ENCODE measurements around the gene LIMA1.

The LIMA1 gene

DNA sequence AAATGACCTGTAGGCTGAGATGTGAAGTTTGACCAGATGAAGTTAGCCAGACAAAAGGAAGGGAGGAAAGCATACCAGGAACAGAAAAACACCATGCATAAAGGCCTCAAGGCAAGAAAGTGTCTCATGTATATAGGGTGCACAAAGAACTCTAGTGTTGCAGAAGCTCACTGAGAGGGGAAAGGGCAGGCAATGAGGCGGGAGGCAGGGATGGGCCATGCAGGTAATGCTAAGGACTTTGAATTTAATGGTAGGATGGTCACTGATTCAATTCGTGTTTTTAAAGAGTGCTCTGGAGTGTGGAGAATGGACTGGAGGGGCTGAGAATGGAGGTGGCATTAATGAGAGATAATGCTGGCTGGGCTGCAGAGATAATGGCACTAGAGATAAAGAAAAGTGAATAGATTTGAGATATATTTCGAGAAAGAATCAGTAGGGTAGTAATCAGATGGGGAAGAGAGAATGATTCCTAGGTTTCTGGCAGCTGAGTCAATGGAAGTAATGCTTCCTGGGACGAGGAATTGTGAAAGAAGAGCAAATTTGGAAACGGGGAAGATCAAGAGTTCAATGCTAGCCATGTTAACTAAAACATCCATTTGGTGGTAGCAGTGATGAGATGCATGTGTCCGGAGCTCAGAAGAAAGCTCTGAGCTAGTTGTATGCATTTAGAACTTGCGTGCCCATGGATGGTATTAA, 43.1 kb downstream of the LIMA1 start:
- no peaks in the 10 kb centered on the region for H3K4me1 ChIP-seq (ENCODE audit: control insufficient read depth, low read length)
- no peaks in the 10 kb centered on the region for H3K9me3 ChIP-seq (ENCODE audit: control insufficient read depth, insufficient read depth, low read length)
- no peaks in the 10 kb centered on the region for H3K9me2 ChIP-seq (replicated peaks; ENCODE audit: control insufficient read depth, low read length)
- H3K27me3 ChIP-seq (ENCODE audit: control insufficient read depth, low read length): no peaks in the 10 kb centered on the region
- no peak overlapping the region for H3K4me2 ChIP-seq (ENCODE audit: low read length)
- H3K4me3 ChIP-seq (ENCODE audit: low read length): no peak overlapping the region
- no peaks in the 10 kb centered on the region for H3K36me3 ChIP-seq (ENCODE audit: control insufficient read depth, low read length)
- no peaks in the 10 kb centered on the region for H3K79me2 ChIP-seq (ENCODE audit: control insufficient read depth, low read length)
- H3F3A ChIP-seq (ENCODE audit: control insufficient read depth, insufficient read depth): no peaks in the 10 kb centered on the region
- no peak overlapping the region for H3K27ac ChIP-seq (ENCODE audit: low read depth, low read length)
- H4K20me1 ChIP-seq (ENCODE audit: control insufficient read depth, insufficient read depth, low read depth, low read length): no peaks in the 10 kb centered on the region
- TF ChIP-seq, protein P1, sequence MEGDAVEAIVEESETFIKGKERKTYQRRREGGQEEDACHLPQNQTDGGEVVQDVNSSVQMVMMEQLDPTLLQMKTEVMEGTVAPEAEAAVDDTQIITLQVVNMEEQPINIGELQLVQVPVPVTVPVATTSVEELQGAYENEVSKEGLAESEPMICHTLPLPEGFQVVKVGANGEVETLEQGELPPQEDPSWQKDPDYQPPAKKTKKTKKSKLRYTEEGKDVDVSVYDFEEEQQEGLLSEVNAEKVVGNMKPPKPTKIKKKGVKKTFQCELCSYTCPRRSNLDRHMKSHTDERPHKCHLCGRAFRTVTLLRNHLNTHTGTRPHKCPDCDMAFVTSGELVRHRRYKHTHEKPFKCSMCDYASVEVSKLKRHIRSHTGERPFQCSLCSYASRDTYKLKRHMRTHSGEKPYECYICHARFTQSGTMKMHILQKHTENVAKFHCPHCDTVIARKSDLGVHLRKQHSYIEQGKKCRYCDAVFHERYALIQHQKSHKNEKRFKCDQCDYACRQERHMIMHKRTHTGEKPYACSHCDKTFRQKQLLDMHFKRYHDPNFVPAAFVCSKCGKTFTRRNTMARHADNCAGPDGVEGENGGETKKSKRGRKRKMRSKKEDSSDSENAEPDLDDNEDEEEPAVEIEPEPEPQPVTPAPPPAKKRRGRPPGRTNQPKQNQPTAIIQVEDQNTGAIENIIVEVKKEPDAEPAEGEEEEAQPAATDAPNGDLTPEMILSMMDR (IDR thresholded peaks at IDR 0.05; ENCODE audit: low read depth, low read length, poor library complexity, severe bottlenecking): no peak
- no peak for TF ChIP-seq EZH2phosphoT487 (IDR thresholded peaks at IDR 0.05; ENCODE audit: borderline replicate concordance, low read length)

DNA sequence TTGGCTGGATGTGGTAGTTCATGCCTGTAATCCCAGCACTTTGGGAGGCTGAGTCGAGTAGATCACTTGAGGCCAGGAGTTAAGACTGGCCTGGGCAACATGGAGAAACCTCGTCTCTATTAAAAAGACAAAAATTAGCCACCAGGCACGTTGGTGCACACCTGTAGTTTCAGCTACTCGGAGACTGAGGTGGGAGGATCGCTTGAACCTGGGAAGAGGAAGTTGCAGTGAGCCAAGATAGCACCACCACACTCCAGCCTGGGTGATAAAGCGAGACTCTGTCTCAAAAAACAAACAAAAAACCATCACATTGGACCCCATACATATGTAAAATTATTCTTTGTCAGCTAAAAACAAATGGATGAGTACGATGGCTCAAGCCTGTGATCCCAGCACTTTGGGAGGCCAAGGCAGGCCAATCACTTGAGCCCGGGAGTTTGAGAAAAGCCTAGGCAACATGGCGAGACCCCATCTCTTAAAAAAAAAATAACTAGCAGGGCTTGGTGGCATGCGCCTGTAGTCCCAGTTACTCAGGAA, 43.9 kb downstream of the LIMA1 start:
- H3K27ac ChIP-seq (ENCODE audit: low read depth, low read length): no peak overlapping the region
- TF ChIP-seq, protein P1 (IDR thresholded peaks at IDR 0.05; ENCODE audit: low read depth, low read length, poor library complexity, severe bottlenecking): no peak
- TF ChIP-seq EZH2phosphoT487 (IDR thresholded peaks at IDR 0.05; ENCODE audit: borderline replicate concordance, low read length): no peak
- H3K36me3 ChIP-seq (ENCODE audit: control insufficient read depth, low read length): no peaks in the 10 kb centered on the region
- H3K27me3 ChIP-seq (ENCODE audit: control insufficient read depth, low read length): no peaks in the 10 kb centered on the region
- no peak overlapping the region for H3K4me3 ChIP-seq (ENCODE audit: low read length)
- H3K9me2 ChIP-seq (replicated peaks; ENCODE audit: control insufficient read depth, low read length): no peaks in the 10 kb centered on the region
- no peaks in the 10 kb centered on the region for H3K79me2 ChIP-seq (ENCODE audit: control insufficient read depth, low read length)
- no peaks in the 10 kb centered on the region for H4K20me1 ChIP-seq (ENCODE audit: control insufficient read depth, insufficient read depth, low read depth, low read length)
- H3K9me3 ChIP-seq (ENCODE audit: control insufficient read depth, insufficient read depth, low read length): no peaks in the 10 kb centered on the region
- H3K4me2 ChIP-seq (ENCODE audit: low read length): no peak overlapping the region
- H3F3A ChIP-seq (ENCODE audit: control insufficient read depth, insufficient read depth): no peaks in the 10 kb centered on the region
- H3K4me1 ChIP-seq (ENCODE audit: control insufficient read depth, low read length): no peaks in the 10 kb centered on the region

GRCh38 chr12:50234347-50234746, 49.0 kb downstream of the LIMA1 start:
- no peak overlapping the region for H3K4me2 ChIP-seq (ENCODE audit: low read length)
- H4K20me1 ChIP-seq (ENCODE audit: control insufficient read depth, insufficient read depth, low read depth, low read length): no peaks in the 10 kb centered on the region
- no peaks in the 10 kb centered on the region for H3K9me2 ChIP-seq (replicated peaks; ENCODE audit: control insufficient read depth, low read length)
- H3K27me3 ChIP-seq (ENCODE audit: control insufficient read depth, low read length): no peaks in the 10 kb centered on the region
- H3F3A ChIP-seq (ENCODE audit: control insufficient read depth, insufficient read depth): no peaks in the 10 kb centered on the region
- no peak overlapping the region for H3K4me3 ChIP-seq (ENCODE audit: low read length)
- no peaks in the 10 kb centered on the region for H3K79me2 ChIP-seq (ENCODE audit: control insufficient read depth, low read length)
- H3K9me3 ChIP-seq (ENCODE audit: control insufficient read depth, insufficient read depth, low read length): no peaks in the 10 kb centered on the region
- H3K27ac ChIP-seq (ENCODE audit: low read depth, low read length): no peak overlapping the region
- no peaks in the 10 kb centered on the region for H3K36me3 ChIP-seq (ENCODE audit: control insufficient read depth, low read length)
- no peak for TF ChIP-seq EZH2phosphoT487 (IDR thresholded peaks at IDR 0.05; ENCODE audit: borderline replicate concordance, low read length)
- TF ChIP-seq, protein P1 (IDR thresholded peaks at IDR 0.05; ENCODE audit: low read depth, low read length, poor library complexity, severe bottlenecking): no peak
- no peaks in the 10 kb centered on the region for H3K4me1 ChIP-seq (ENCODE audit: control insufficient read depth, low read length)
